Stimulated activated CD8-positive, alpha-beta memory T cell treated with anti-CD3 and anti-CD28 coated beads, Interleukin-7, amount 100 ng/mL, for 48 hours (primary cell): ENCODE measurements around the gene CAMTA1.

Source experiments
- DNase-seq, 2 donors: peaks; one replicate each; pipeline ENCODE4 v3.0.0-alpha.2; 2020; ENCODE audit warnings: low read depth in 1 of 2; ENCODE audit errors: extremely low read depth in 1 of 2

The CAMTA1 gene

DNA sequence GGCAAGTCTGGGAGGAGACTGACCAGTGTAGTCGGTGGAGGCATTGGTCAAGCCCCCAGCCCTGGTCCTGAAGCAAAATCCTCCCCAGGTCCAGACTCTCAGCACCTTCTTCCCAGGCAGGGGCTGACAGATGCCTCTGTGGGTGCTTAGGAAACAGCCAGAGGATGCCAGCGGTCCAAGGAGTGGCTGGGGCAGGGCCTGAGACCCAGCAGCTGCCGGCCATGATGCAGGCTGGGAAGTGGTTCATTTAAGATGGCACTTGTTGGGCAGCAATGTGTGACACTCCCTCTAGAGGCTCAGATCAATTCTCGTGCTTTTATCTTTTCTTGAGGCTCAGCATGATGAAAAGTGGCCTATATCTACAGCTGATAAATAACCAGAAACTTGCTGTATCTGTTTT lies 820.8 kb downstream of the CAMTA1 start:
- no peak for DNase-seq

GRCh38 chr1:7607097-7607496 lies 821.8 kb downstream of the CAMTA1 start:
- DNase-seq, result no peak

- DNase-seq, result no peak
These were observed 823.5 kb downstream of the CAMTA1 start for GRCh38 chr1:7608628-7609305.

DNA sequence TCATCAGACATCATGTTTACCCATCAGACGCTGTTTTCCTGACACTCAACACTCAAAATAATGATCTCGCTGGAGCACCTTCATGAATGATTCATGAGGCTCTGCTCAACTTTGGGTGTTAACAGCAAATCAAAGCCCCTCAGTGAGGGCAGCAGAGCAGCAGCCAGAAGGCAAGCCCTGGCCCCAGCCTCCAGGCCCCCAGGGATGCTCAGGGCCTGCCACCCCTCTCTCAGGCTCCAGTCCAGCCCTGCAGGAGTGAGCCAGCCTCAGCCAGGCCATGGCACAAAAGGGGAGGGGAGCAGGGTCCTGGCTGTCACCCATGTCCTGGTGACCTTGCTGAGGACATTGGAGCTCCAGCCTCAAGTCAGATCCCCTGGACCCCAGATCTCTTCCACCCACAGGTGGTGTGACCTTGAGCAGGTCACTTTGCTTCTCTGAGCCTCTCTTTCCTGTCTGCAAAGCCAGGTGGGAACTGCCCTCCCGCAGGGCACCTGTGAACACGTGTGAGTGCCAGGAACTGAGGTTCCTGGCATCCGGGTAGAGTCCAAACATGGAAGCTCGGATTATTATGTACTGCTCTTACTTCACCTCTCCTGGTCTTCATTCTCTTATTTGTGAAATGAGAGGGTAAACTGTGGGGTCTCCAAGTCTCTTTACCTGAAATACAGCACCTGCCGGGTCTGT lies 824.2 kb downstream of the CAMTA1 start:
- no peak for DNase-seq

DNA sequence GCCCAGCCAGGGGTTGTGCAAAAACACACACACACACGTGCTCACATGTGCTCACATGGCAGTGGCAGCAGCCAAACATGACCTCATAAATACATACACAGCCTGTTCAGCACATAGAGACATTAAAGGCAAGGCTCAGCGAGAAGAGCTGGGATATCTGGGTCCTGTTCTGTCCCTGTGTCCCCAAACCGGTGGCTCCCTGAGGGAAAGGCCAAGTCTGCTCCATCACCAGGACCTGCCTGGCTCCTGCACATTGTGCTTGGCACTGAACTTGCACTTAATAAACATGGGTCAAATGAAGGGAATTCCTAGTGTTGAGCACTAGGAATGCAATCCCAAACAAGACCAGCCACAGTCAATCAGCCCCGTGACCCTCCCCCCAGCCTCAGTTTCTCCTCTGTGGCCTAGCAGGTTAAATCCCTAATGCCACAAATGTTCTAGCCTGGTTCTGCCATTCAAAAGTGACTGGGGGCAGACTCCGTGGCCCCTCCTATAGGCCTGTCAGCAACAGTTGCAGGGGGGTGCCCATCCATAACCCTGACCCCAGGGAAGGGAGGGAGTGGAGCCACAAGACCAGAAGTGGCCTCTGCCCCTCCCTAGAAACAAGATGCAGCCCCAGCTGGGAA lies 825.0 kb downstream of the CAMTA1 start:
- no peak for DNase-seq

- DNase-seq, result no peak
These were observed 825.7 kb downstream of the CAMTA1 start for GRCh38 chr1:7610936-7611335.

DNA sequence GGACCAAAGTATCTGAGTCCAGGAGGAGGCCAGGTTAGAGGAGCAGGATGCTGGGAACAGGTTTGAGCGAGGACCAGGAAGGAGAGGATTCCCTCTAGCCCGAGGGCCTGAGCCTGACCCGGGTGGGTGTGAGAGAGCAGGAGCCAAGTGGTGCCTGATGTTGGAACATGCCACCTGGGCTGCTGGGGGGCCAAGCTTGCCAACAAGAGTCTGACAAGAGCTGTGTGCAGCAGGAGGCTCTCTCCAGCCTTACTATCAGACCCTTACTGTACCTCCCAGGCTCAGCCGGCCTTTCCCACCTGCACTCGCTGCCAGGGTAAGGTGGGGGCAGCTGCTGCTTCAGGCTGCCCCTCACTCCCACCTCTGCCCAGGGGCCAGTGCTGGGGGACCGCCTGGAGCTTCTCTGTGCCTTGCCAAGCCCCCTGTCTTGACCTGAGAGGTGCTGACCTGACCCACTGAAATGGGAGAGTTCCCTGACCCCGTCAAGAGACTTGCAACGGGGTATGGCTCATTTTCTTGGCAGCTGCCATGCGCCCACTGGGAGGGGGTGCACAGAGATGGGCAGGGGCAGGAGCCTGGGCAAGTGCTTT lies 826.3 kb downstream of the CAMTA1 start:
- no peak for DNase-seq

DNA sequence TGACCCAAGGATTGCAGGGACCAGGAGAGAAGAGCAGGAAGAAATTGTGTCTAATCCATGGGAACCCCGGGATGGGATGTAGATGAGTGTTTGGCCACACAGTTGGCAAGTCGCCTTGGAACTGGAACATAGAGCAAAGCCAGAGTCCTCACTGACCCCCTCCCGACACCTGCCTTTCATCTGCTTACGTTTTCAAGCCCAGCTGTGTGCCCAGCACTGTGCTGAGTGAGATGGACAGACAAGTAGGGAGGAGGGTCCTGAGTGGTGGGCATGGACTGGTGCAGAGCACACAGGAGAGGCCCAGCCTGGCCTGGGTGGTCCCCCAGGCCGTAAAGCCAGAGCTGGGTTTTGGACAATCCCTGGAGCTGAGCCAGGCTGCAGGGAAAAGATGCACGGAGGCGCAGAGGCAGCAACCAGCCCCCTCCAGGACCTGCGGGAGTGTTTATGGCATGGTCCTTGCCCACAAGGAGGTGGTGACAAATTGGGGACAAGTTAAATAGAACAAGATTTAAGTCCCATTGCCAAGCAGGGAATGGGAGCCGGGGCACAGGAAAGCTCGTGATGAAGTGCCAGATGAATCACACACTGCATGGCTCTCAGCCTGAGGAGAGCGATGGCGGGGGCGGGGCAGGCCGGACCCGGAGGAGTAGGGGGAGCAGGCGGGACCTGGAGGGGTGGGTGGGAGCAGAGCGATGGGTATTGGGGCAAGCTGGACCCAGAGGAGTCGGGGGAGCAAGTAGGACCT lies 828.0 kb downstream of the CAMTA1 start:
- no peak for DNase-seq

- DNase-seq, result no peak
These were observed 828.6 kb downstream of the CAMTA1 start for GRCh38 chr1:7613851-7614205.

GRCh38 chr1:7614576-7615074 lies 829.4 kb downstream of the CAMTA1 start:
- no peak for DNase-seq

- DNase-seq, result no peak
These were observed 829.9 kb downstream of the CAMTA1 start for GRCh38 chr1:7615138-7615537.

- no peak for DNase-seq
These were observed 831.0 kb downstream of the CAMTA1 start for GRCh38 chr1:7616076-7616832.

DNA sequence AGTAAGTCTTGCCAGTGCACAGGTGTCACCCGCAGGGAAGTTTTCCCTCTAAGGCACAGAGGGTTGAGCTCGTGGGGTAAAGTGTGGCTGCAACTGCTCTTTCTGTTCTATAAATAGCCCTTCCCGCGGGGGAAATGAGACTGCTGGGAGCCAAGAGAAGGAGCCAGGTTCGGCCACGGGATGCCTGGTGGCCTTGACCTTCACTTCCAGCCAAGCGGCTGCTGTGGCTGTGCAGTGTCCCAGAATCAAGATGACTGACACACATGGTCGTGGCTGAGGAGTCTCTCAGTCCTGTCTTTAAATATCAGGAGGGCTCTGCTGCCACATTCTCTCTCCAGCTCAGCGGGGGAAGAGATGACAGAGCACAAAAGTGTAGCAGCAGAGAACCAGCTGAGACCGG lies 831.7 kb downstream of the CAMTA1 start:
- DNase-seq, result no peak

DNA sequence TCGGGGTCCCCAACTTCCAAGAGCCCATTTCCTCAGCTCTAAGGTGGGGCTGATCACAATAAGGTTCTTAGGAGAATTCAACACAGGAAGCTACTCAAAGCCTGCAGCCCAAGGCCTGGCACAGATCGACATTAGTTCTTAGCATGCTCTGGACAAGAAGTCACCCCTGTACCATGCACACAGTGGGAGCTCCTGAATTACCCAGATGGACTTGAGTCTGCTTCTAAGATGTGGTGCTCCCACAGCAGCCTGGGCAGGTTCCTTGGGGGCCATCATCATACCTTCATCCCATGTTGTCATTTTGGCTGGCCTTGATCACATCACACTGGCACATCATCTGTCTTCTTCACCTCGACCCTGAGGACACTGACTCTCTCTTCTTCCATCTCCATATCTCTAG lies 832.6 kb downstream of the CAMTA1 start:
- no peak for DNase-seq

DNA sequence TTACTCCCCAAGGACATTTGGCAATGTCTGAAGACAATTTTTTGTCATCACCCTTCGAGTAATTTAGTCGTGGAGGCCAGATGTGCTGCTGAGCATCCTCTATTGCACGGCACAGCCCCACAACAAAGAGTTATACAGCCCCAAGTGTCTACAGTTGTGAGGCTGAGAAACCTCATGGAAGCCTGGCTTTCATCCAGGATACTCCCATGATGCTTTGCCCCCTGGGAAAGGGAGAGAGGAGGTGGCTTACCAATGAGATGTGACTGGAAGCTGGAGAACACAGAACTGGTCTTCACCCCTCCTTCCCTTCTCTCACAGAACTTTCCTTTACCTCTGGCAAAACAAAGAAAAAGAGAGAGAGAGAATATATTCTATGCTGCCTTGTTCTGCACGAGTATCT lies 834.9 kb downstream of the CAMTA1 start:
- no peak for DNase-seq

DNA sequence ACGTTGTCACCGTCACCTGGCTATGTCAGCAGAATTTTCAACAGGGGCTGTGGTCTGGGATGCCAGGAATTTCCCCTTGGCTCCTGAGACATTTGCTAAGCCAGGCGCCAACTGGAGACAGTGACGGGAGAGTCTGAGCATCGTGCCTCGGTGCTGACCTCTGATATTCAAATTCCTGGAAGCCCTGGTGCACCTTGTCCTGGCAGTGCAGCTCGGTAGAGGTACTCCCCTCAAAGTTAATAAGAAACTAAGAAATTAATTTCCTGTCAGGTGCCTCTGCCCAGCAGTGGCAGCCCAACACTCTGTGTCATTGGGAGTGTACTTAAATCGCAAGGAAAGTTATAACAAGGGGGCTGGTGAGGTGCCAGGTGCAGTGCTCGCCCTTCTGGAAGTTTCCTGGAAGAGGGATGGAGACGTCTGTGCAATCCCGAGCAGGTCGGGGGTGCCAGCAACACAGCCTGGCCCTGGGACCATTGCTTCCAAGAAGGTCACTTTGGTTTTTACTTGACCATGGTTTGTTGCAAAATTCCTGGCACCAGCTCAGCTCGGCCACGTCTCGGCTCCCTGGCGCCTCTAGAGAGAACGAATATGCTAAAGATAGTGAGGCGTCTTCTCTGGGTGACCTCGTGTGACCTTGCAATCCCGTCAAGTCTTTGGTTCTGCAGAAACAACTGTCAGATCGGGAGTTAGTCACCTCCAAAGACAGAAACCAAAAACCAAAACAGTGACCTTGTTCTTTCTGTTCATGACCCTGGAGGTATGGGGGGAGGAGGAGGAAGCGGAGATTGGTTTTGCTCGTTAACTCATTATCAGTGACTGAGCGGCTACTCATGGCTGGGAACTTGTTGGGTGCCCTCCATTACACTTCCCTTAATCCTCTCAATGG lies 836.3 kb downstream of the CAMTA1 start:
- no peak for DNase-seq

DNA sequence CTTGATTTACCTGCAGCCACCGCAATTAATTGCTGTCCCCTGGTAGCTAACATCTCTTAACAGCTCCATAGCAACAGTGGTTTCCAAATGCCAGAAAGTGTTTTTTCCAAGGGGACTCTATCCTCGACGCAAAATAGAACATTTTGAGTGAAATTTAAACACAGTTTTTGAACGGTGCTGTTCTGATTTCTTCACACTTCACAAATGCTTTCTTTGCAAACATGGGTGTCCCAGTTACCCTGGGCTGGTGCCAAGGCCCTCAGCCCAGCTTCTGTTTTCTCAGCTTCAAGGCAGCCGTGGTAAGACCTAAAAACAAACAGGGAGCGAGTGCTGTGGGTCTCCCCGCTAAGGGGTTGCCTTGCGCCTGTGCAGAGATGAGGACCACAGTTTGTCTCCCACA lies 838.6 kb downstream of the CAMTA1 start:
- DNase-seq, result no peak

GRCh38 chr1:7624791-7625355 lies 839.6 kb downstream of the CAMTA1 start:
- DNase-seq, result no peak

DNA sequence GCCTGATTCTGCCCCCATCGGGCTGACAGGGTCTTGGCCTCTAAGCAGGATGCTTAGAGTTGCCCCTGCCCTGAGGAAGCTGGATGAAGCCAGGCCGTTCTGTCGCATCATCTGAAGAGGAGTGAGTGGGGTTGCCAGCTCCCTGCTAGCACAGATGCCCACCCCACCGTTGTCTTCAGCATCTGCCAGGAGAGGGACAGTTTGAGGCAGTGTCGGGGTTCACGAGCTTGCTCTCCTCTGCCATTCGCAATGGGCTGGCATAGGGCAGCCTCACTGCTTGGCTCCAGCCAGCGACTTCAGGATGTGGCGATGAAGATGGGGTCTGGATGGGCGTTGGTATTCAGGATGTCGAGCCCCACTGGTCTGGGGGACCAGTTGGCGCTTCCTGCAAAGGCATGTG lies 840.1 kb downstream of the CAMTA1 start:
- no peak for DNase-seq
